Keratinocyte (primary cell): ENCODE measurements around the gene ERBB2. TPM values are rescaled to one million over a fixed set of nuclear protein-coding genes. Genes with fewer than 3 reads are reported as not detected.

Experiments
- DNase-seq: peaks from one replicate; pipeline ENCODE4 v3.0.0-alpha.2; 2011; ENCODE audit warnings: low read depth, missing footprints, low spot score
- FAIRE-seq: peaks from 2 replicates; lab custom pipeline; 2011; peaks lifted over from hg19 to GRCh38; lab: Jason Lieb, UNC
- H2AFZ ChIP-seq: 2 replicates; pipeline ENCODE4 v1.6.0; 2012; ENCODE audit warnings: low read length, control low read depth, inconsistent platforms; ENCODE audit not compliant: control insufficient read depth
- H3K27ac ChIP-seq: 2 replicates; pipeline ENCODE4 v1.5.1; 2011; ENCODE audit warnings: low read length; ENCODE audit not compliant: control insufficient read depth, insufficient read depth
- H3K27me3 ChIP-seq: 3 replicates; pipeline ENCODE4 v1.6.0; 2011; ENCODE audit warnings: low read length; ENCODE audit not compliant: control insufficient read depth, insufficient read depth; ENCODE audit errors: extremely low read depth
- H3K36me3 ChIP-seq, 2 experiments: 2 replicates in 1 of 2; 3 replicates in 1 of 2; pipeline ENCODE4 v1.5.1; 2011; ENCODE audit warnings: low read length in 2 of 2, mild to moderate bottlenecking in 1 of 2; ENCODE audit not compliant: control insufficient read depth in 2 of 2, insufficient read depth in 2 of 2; ENCODE audit errors: extremely low read depth in 1 of 2
- H3K4me1 ChIP-seq: 3 replicates; pipeline ENCODE4 v1.5.1; 2011; ENCODE audit warnings: low read length; ENCODE audit not compliant: control insufficient read depth, insufficient read depth; ENCODE audit errors: extremely low read depth
- H3K4me2 ChIP-seq: 3 replicates; pipeline ENCODE4 v1.6.0; 2011; ENCODE audit warnings: low read depth, low read length; ENCODE audit not compliant: control insufficient read depth, insufficient read depth; ENCODE audit errors: extremely low read depth
- H3K4me3 ChIP-seq, 3 experiments: fragments of 200-600 bp in 1 of 3; sonication (generic) in 1 of 3; 2 replicates in 2 of 3; 3 replicates in 1 of 3; pipeline ENCODE4 v1.5.1; 2011 to 2016; ENCODE audit warnings: low read length in 3 of 3, mild to moderate bottlenecking in 3 of 3, control low read depth in 2 of 3, inconsistent platforms in 1 of 3, low read depth in 1 of 3, mixed read lengths in 1 of 3, mixed run types in 1 of 3, moderate library complexity in 1 of 3; ENCODE audit not compliant: control insufficient read depth in 2 of 3, insufficient read depth in 2 of 3; ENCODE audit errors: extremely low read depth in 1 of 3
- H3K79me2 ChIP-seq: 2 replicates; pipeline ENCODE4 v1.6.0; 2012; ENCODE audit warnings: low read length; ENCODE audit not compliant: control insufficient read depth, insufficient read depth
- H3K9ac ChIP-seq: 3 replicates; pipeline ENCODE4 v1.6.0; 2011; ENCODE audit warnings: low read length; ENCODE audit not compliant: control insufficient read depth, insufficient read depth; ENCODE audit errors: extremely low read depth
- H3K9me1 ChIP-seq: 3 replicates; pipeline ENCODE4 v1.6.0; 2011; ENCODE audit warnings: low read length; ENCODE audit not compliant: control insufficient read depth, insufficient read depth; ENCODE audit errors: extremely low read depth
- H3K9me3 ChIP-seq: 2 replicates; pipeline ENCODE4 v1.5.1; 2012; ENCODE audit warnings: low read depth, low read length; ENCODE audit not compliant: control insufficient read depth
- H4K20me1 ChIP-seq: 3 replicates; pipeline ENCODE4 v1.6.0; 2011; ENCODE audit warnings: low read length; ENCODE audit not compliant: control insufficient read depth, insufficient read depth; ENCODE audit errors: extremely low read depth
- EZH2 ChIP-seq: IDR thresholded peaks from one replicate; pipeline ENCODE4 v1.6.1; 2012; ENCODE audit warnings: inconsistent platforms, mild to moderate bottlenecking, low read length, moderate library complexity
- dilution Hi-C: fragments of 300-500 bp; cut with MboI; formaldehyde crosslinking; loops from one replicate; pipeline ENCODE4 v1.7.0; 2020; ENCODE audit warnings: low sequenced_read_pairs; ENCODE audit not compliant: extremely low pct_ligation_motif_present
- polyA plus RNA-seq, 5 experiments: library from polyadenylated mRNA; depleted of rRNA in 3 of 5; stranded (reverse) in 3 of 5; stranded (forward) in 1 of 5; unstranded in 1 of 5; fragments of >200 nt; gene quantifications; 1 replicate in 1 of 5; 2 replicates in 3 of 5; 3 replicates in 1 of 5; pipeline versions ENCODE4 v1.2.1 to v1.2.3, GENCODE V29; 2011 to 2012; ENCODE audit warnings: missing spikeins in 2 of 5, low read depth in 1 of 5, low replicate concordance in 1 of 5
- TF ChIP-seq, protein P1 (sequence below), 3 experiments: IDR thresholded peaks in 1 of 3; conservative IDR thresholded peaks in 1 of 3; optimal IDR thresholded peaks in 1 of 3; 2 replicates in 2 of 3; 3 replicates in 1 of 3; pipeline versions ENCODE3 to v1.5.1; 2011; ENCODE audit warnings: low read length in 3 of 3, mild to moderate bottlenecking in 3 of 3, moderate library complexity in 2 of 3, control low read depth in 1 of 3, inconsistent platforms in 1 of 3; ENCODE audit not compliant: insufficient read depth in 2 of 3; ENCODE audit errors: extremely low read depth in 1 of 3

ERBB2 gene
- polyA plus RNA-seq, 1 donor (not counting 4 experiments of a cell fraction or from before 2014, with no cell fraction given): 21.4 TPM

DNA sequence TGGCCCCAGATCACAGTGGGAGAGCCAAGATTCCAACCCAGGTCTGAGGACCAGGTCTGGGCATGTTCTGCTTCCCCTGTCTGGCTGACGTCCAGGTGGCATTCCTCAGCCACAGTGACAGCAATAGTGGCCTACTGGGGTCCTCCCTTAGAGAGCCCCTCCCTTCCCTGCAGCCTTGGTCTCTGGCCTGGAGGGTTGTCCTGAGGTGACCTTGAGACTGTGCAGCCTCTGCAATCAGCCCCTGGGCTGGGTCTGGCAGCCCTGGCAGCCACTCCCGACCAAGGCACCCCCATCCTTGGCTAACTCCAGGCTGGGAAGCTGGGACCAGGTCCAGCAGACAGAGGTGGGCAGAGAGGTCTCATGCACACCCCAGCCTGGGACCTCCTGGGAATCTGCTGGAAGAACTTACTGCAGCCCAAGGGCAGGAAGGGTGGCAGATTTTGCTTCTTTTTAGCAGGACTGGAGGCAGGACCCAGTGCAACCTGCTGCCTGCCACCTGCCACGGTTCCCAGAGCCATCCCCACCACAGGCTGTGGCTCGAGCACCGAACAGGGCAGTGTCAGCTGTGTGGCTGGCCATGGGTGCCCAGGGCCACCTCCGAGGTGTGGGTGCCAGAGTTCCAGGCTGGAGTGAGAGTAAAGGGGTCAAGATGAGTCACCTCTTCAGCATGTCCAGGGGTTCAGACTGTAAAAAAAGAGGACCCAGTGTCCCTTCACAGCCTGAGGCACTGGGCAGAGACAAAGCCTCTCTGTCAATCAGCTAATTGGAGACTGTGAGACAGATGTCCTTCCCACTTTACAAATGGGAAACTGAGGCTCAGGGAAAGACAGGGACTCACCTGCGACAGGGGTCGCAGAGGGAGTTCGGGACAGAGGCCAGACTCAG lies 50.5 kb downstream of the ERBB2 start:
- no peaks in the 10 kb centered on the region for H4K20me1 ChIP-seq
- H2AFZ ChIP-seq: no peak overlapping the region
- dilution Hi-C loops: no loop called here
- peaks cover 9% of the 10 kb centered on the region in 2 experiments for H3K36me3 ChIP-seq
- DNase-seq: no peak
- no peak overlapping the region for H3K4me3 ChIP-seq
- no peaks in the 10 kb centered on the region for H3K9me3 ChIP-seq
- peak overlapping the region; percentile 6 for H3K4me2 ChIP-seq
- peaks cover 7% of the 10 kb centered on the region for H3K4me1 ChIP-seq
- FAIRE-seq: no peak
- no peaks in the 10 kb centered on the region for H3K9me1 ChIP-seq
- H3K27ac ChIP-seq: no peak overlapping the region
- no peak for TF ChIP-seq EZH2
- TF ChIP-seq, protein P1, sequence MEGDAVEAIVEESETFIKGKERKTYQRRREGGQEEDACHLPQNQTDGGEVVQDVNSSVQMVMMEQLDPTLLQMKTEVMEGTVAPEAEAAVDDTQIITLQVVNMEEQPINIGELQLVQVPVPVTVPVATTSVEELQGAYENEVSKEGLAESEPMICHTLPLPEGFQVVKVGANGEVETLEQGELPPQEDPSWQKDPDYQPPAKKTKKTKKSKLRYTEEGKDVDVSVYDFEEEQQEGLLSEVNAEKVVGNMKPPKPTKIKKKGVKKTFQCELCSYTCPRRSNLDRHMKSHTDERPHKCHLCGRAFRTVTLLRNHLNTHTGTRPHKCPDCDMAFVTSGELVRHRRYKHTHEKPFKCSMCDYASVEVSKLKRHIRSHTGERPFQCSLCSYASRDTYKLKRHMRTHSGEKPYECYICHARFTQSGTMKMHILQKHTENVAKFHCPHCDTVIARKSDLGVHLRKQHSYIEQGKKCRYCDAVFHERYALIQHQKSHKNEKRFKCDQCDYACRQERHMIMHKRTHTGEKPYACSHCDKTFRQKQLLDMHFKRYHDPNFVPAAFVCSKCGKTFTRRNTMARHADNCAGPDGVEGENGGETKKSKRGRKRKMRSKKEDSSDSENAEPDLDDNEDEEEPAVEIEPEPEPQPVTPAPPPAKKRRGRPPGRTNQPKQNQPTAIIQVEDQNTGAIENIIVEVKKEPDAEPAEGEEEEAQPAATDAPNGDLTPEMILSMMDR (optimal IDR thresholded peaks at IDR 0.05 in 1 of 3, IDR thresholded peaks at IDR 0.05 in 1 of 3, conservative IDR thresholded peaks at IDR 0.05 in 1 of 3; ENCODE audit: extremely low read depth in 1 of 3, insufficient read depth in 2 of 3, low read length in 3 of 3): no peak
- H3K9ac ChIP-seq: no peak overlapping the region
- H3K27me3 ChIP-seq: peaks cover 8% of the 10 kb centered on the region
- H3K79me2 ChIP-seq: no peaks in the 10 kb centered on the region

DNA sequence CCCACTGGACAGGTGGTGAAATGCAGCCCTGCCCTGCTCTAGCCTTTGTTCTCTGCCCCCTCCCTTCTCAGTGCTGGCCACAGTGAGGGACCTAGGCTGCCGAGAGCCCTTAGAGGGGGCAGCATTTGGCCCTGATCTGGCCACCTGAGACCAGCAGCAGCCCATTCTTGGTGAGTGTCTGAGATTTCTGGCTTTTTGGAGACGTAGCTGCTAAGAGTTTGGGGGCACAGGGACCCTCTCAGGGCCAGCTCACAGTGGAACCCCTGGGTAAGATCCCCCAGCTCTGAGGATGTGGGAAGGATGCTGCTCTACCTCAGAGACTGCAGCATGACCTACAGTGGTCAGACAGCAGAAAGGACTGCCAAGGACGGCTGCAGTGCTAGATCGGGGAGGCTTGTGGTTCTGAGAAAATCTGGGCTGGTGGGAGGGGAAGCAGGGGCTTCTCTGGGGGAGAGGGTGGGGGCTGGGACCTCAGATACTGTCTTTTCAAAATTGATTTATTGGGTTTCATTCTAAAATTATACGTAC lies 51.2 kb downstream of the ERBB2 start:
- TF ChIP-seq EZH2: no peak
- TF ChIP-seq, protein P1 (optimal IDR thresholded peaks at IDR 0.05 in 1 of 3, IDR thresholded peaks at IDR 0.05 in 1 of 3, conservative IDR thresholded peaks at IDR 0.05 in 1 of 3; ENCODE audit: extremely low read depth in 1 of 3, insufficient read depth in 2 of 3, low read length in 3 of 3): no peak
- H2AFZ ChIP-seq: no peak overlapping the region
- no peak for FAIRE-seq

More for the DNA sequence above, 51.2 kb downstream of the ERBB2 start:
- Histone ChIP-seq H3K36me3 (peaks cover 3 to 4% of the 10 kb centered on the region in 2 experiments), H4K20me1 (no peaks in the 10 kb centered on the region), H3K4me1 (peaks cover 7% of the 10 kb centered on the region), H3K79me2 (no peaks in the 10 kb centered on the region), H3K27ac (no peak overlapping the region), H3K9me3 (no peaks in the 10 kb centered on the region), H3K4me3 (no peak overlapping the region), H3K4me2 (no peak overlapping the region), H3K9me1 (no peaks in the 10 kb centered on the region), H3K9ac (no peak overlapping the region), H3K27me3 (peaks cover 15% of the 10 kb centered on the region)
- DNase-seq: no peak
- dilution Hi-C loops: no loop called here
